ENCODE results near the gene CCDC92. TPM values are rescaled to one million over a fixed set of nuclear protein-coding genes. Genes with fewer than 3 reads are reported as not detected.

Gene CCDC92
- total RNA-seq, 2 experiments from 2014 or later: 14.8 to 16.2 TPM

DNA sequence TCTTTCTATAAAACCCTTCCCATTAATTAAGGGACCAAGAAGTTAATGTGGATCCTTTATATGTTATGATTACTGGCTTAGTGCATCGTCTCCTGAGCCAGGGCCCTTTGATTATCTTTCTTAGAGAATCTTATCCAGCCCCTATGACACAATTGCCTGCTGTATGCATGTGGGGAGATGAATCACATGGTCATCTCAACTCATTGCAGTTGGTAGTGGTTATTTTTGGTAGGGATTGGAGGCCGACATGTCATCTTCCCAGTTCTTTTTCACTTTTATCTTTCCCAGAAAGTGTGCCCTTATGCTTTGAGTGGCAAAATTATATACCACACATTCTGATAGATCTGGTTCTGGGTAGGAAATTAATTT, 26.3 kb upstream of the CCDC92 start:
- H3K4me3 Mint-ChIP-seq: no peak overlapping the region
- no peak overlapping the region for H3K27ac Mint-ChIP-seq
- H3K27me3 Mint-ChIP-seq (ENCODE audit: low read depth): no peaks in the 10 kb centered on the region
- ATAC-seq (no peak), DNase-seq (no peak)
- peaks cover 14% of the 10 kb centered on the region for H3K36me3 Mint-ChIP-seq (ENCODE audit: low read depth)
- no peaks in the 10 kb centered on the region for H3K9me3 Mint-ChIP-seq (ENCODE audit: insufficient read depth)
- ChIA-PET POLR2A (interaction anchor here (1.3 kb wide), 1 partner anchor 9 kb away, joined by 3 read pairs; no protein-coding TSS in a partner anchor), CTCF (no interaction called here)
- peaks cover 27% of the 10 kb centered on the region for H3K4me1 Mint-ChIP-seq (ENCODE audit: low read depth)

- ChIA-PET POLR2A (interaction anchor here (1.3 kb wide), 1 partner anchor 10 kb away, joined by 3 read pairs; no protein-coding TSS in a partner anchor), CTCF (no interaction called here)
- ATAC-seq (no peak), DNase-seq (no peak)
- peaks cover 14% of the 10 kb centered on the region for H3K36me3 Mint-ChIP-seq (ENCODE audit: low read depth)
- no peak overlapping the region for H3K4me3 Mint-ChIP-seq
- no peaks in the 10 kb centered on the region for H3K9me3 Mint-ChIP-seq (ENCODE audit: insufficient read depth)
- peaks cover 27% of the 10 kb centered on the region for H3K4me1 Mint-ChIP-seq (ENCODE audit: low read depth)
- H3K27ac Mint-ChIP-seq: no peak overlapping the region
- H3K27me3 Mint-ChIP-seq (ENCODE audit: low read depth): no peaks in the 10 kb centered on the region
These were observed 25.8 kb upstream of the CCDC92 start for GRCh38 chr12:123998344-123998990.

GRCh38 chr12:123997908-123998307, 25.3 kb upstream of the CCDC92 start:
- ATAC-seq (no peak), DNase-seq (no peak)
- CTCF ChIA-PET: no interaction called here
- Mint-ChIP-seq H3K36me3 (ENCODE audit: low read depth) (peaks cover 14% of the 10 kb centered on the region), H3K4me3 (no peak overlapping the region), H3K27me3 (ENCODE audit: low read depth) (no peaks in the 10 kb centered on the region), H3K9me3 (ENCODE audit: insufficient read depth) (no peaks in the 10 kb centered on the region), H3K4me1 (ENCODE audit: low read depth) (peaks cover 27% of the 10 kb centered on the region), H3K27ac (no peak overlapping the region)
- POLR2A ChIA-PET: interaction anchor here (1.3 kb wide), 1 partner anchor 11 kb away, joined by 3 read pairs; no protein-coding TSS in a partner anchor

DNA sequence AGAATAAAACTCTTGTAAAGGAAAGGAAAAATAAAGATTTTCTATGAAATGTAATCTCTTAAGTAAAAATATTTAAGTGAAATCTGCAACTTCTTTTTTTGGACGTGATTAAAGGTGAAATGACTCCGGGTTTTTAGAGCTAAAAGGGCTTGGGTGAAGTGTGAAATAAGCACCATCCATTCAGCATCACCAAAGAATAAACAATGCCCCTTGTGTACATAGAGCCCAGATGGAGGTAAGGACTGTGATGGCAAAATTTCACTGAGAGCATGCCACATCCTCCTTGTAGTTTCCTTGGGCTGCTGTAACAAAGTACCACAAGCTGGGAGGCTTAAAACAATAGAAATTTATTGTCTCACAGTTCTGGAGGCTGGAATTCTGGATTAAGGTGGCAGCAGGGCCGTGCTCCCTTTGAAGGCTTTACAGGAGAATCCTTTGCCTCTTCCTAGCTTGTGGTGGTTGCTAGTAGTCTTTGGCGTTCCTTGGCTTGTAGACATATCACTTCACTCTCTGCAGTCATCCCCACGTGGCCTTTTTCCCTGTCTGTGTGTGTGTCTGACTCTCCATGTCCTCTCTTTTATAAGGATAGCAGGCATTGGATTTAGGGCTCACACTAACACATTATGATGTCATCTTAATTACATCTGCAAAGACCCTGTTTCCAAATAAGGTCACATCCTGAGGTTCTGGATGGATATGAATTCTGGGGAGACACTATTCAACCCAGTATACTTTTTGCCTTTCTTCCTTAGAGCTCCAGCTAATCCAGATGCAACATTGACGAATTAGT, 24.6 kb upstream of the CCDC92 start:
- ATAC-seq (no peak), DNase-seq (no peak)
- no peaks in the 10 kb centered on the region for H3K27me3 Mint-ChIP-seq (ENCODE audit: low read depth)
- CTCF ChIA-PET: interaction anchor here (1.0 to 1.8 kb wide), 3 partner anchors 9 to 92 kb away, joined by 3 to 5 read pairs (median 4); no protein-coding TSS in a partner anchor
- peaks cover 14% of the 10 kb centered on the region for H3K36me3 Mint-ChIP-seq (ENCODE audit: low read depth)
- H3K4me3 Mint-ChIP-seq: no peak overlapping the region
- peaks cover 27% of the 10 kb centered on the region for H3K4me1 Mint-ChIP-seq (ENCODE audit: low read depth)
- H3K9me3 Mint-ChIP-seq (ENCODE audit: insufficient read depth): no peaks in the 10 kb centered on the region
- no peak overlapping the region for H3K27ac Mint-ChIP-seq
- POLR2A ChIA-PET: interaction anchor here (1.3 kb wide), 1 partner anchor 11 kb away, joined by 3 read pairs; no protein-coding TSS in a partner anchor

DNA sequence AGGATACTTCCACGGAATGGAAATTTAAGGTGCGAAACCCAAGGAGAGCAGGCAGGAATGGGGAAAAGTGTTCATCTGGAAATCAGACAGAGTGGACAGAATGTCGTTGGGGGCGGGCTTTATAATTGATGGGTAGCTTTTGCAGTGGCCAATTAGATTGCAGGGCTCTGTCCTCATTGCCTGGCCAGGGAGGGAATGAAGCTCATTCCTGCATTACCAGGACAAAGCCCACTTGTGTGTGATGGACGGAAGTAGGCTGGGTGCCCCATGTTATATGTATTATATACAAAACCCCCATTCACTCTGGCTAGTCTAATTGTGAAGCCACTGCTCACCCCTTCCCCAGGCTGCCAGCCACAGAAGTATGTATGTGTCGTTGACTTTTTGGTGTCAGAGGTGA, 23.9 kb upstream of the CCDC92 start:
- POLR2A ChIA-PET: interaction anchor here (1.2 kb wide), 1 partner anchor 10 kb away, joined by 3 read pairs; no protein-coding TSS in a partner anchor
- peaks cover 14% of the 10 kb centered on the region for H3K36me3 Mint-ChIP-seq (ENCODE audit: low read depth)
- ATAC-seq: no peak
- no peaks in the 10 kb centered on the region for H3K27me3 Mint-ChIP-seq (ENCODE audit: low read depth)
- no peak overlapping the region for H3K27ac Mint-ChIP-seq
- H3K4me3 Mint-ChIP-seq: no peak overlapping the region
- no peak for DNase-seq
- peaks cover 27% of the 10 kb centered on the region for H3K4me1 Mint-ChIP-seq (ENCODE audit: low read depth)
- CTCF ChIA-PET: interaction anchor here (0.9 to 2.1 kb wide), 6 partner anchors 9 to 91 kb away, joined by 3 to 14 read pairs (median 4); no protein-coding TSS in a partner anchor
- H3K9me3 Mint-ChIP-seq (ENCODE audit: insufficient read depth): no peaks in the 10 kb centered on the region

GRCh38 chr12:123995023-123995748, 22.6 kb upstream of the CCDC92 start:
- POLR2A ChIA-PET: interaction anchor here (0.8 kb wide), 1 partner anchor 11 kb away, joined by 3 read pairs; no protein-coding TSS in a partner anchor
- no peak for DNase-seq

GRCh38 chr12:123992118-123992825, 19.6 kb upstream of the CCDC92 start:
- POLR2A ChIA-PET: no interaction called here
- Mint-ChIP-seq H3K4me3 (no peak overlapping the region), H3K27ac (no peak overlapping the region), H3K9me3 (ENCODE audit: insufficient read depth) (no peaks in the 10 kb centered on the region), H3K36me3 (ENCODE audit: low read depth) (peaks cover 32% of the 10 kb centered on the region), H3K27me3 (ENCODE audit: low read depth) (no peaks in the 10 kb centered on the region), H3K4me1 (ENCODE audit: low read depth) (peaks cover 36% of the 10 kb centered on the region)
- DNase-seq (no peak), ATAC-seq (no peak)
- CTCF ChIA-PET: interaction anchor here (1.1 to 1.7 kb wide), 2 partner anchors 8 to 87 kb away, joined by 3 to 5 read pairs; no protein-coding TSS in a partner anchor

More at GRCh38 chr12:123995023-123995748, 22.6 kb upstream of the CCDC92 start:
- no peak for ATAC-seq
- Mint-ChIP-seq H3K27ac (no peak overlapping the region), H3K9me3 (ENCODE audit: insufficient read depth) (no peaks in the 10 kb centered on the region), H3K27me3 (ENCODE audit: low read depth) (no peaks in the 10 kb centered on the region), H3K4me1 (ENCODE audit: low read depth) (peaks cover 33% of the 10 kb centered on the region), H3K36me3 (ENCODE audit: low read depth) (peaks cover 14% of the 10 kb centered on the region), H3K4me3 (no peak overlapping the region)
- CTCF ChIA-PET: interaction anchor here (0.6 to 2.1 kb wide), 6 partner anchors 8 to 164 kb away, joined by 3 to 14 read pairs (median 4); no protein-coding TSS in a partner anchor

DNA sequence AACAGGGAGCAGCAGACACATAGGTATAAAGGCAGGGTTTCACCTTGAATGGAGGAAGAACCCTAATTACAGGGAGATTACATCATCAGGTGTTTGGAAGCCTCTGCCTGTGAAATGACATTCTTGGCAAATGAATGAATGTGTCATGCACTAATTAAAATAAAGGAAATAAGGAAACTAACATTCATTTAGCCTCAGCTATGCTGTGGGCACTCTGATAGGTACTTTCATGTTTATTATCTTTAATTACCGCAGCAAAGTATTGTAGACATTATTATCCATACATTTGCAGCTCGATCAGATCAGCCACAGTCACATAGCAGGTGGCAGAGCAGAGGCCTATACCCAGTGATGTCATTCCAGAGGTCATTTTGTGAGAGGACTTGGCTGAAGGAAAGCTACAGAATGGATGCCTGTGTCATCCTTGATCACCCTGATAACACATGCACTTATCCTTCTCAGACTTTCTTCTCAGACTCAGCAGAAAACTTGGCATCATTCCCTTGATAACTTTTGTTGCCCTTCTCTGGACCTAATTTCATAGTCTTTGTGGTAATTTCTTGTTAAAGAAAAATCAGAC, 18.8 kb upstream of the CCDC92 start:
- Mint-ChIP-seq H3K27me3 (ENCODE audit: low read depth) (no peaks in the 10 kb centered on the region), H3K9me3 (ENCODE audit: insufficient read depth) (no peaks in the 10 kb centered on the region), H3K27ac (no peak overlapping the region), H3K4me3 (no peak overlapping the region), H3K36me3 (ENCODE audit: low read depth) (peaks cover 30% of the 10 kb centered on the region), H3K4me1 (ENCODE audit: low read depth) (peaks cover 28% of the 10 kb centered on the region)
- ATAC-seq (no peak), DNase-seq (no peak)
- CTCF ChIA-PET: interaction anchor here (1.1 kb wide), 1 partner anchor 87 kb away, joined by 3 read pairs; no protein-coding TSS in a partner anchor
- POLR2A ChIA-PET: no interaction called here

GRCh38 chr12:123990511-123990910, 17.9 kb upstream of the CCDC92 start:
- Mint-ChIP-seq H3K9me3 (ENCODE audit: insufficient read depth) (no peaks in the 10 kb centered on the region), H3K4me1 (ENCODE audit: low read depth) (peaks cover 19% of the 10 kb centered on the region), H3K4me3 (no peak overlapping the region), H3K36me3 (ENCODE audit: low read depth) (peaks cover 25% of the 10 kb centered on the region), H3K27me3 (ENCODE audit: low read depth) (no peaks in the 10 kb centered on the region), H3K27ac (no peak overlapping the region)
- DNase-seq (no peak), ATAC-seq (no peak)
- ChIA-PET POLR2A (interaction anchor here (0.6 kb wide), 1 partner anchor 21 kb away, joined by 3 read pairs; no protein-coding TSS in a partner anchor), CTCF (no interaction called here)

DNA sequence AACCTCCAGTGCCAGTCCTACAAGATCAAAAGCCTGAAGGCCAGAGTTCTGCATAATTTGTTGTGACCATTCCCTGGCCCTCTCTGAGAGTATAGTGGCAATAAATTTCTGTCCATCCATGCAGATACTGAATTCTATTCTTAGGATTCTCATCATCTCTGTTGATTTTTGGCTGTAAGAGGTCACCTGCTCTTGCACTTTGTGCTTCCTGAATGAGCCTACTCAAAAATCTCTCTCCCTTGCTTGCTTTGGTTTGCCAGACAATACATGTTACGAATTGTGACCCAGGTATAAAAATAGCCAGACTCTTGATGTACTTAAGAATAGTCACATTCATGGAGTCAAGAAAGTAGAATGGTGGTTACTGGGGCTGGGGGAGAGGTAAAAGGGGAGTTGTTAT, 17.1 kb upstream of the CCDC92 start:
- Mint-ChIP-seq H3K36me3 (ENCODE audit: low read depth) (peaks cover 22% of the 10 kb centered on the region), H3K27me3 (ENCODE audit: low read depth) (no peaks in the 10 kb centered on the region), H3K27ac (no peak overlapping the region), H3K4me1 (ENCODE audit: low read depth) (peaks cover 13% of the 10 kb centered on the region), H3K9me3 (ENCODE audit: insufficient read depth) (no peaks in the 10 kb centered on the region), H3K4me3 (no peak overlapping the region)
- ChIA-PET CTCF (no interaction called here), POLR2A (no interaction called here)
- no peak for DNase-seq
- ATAC-seq: no peak

GRCh38 chr12:123989168-123989567, 16.5 kb upstream of the CCDC92 start:
- CTCF ChIA-PET: interaction anchor here (3.5 to 11.8 kb wide), 2 partner anchors 17 to 86 kb away, joined by 11 to 72 read pairs; no protein-coding TSS in a partner anchor
- H3K36me3 Mint-ChIP-seq (ENCODE audit: low read depth): peaks cover 18% of the 10 kb centered on the region
- POLR2A ChIA-PET: no interaction called here

More at GRCh38 chr12:123989168-123989567, 16.5 kb upstream of the CCDC92 start:
- H3K9me3 Mint-ChIP-seq (ENCODE audit: insufficient read depth): no peaks in the 10 kb centered on the region
- no peak for ATAC-seq
- H3K4me3 Mint-ChIP-seq: no peak overlapping the region
- no peak for DNase-seq
- no peaks in the 10 kb centered on the region for H3K27me3 Mint-ChIP-seq (ENCODE audit: low read depth)
- no peak overlapping the region for H3K27ac Mint-ChIP-seq
- peaks cover 14% of the 10 kb centered on the region for H3K4me1 Mint-ChIP-seq (ENCODE audit: low read depth)

Data from activated CD8-positive, alpha-beta T cell treated with anti-CD3 and anti-CD28 coated beads, Interleukin-2, amount 10 ng/mL, durations not matched to agents 7 days and 5 days (primary cell).